Endothelial cell of umbilical vein (primary cell): ENCODE results near the gene PPARD. TPM values are rescaled to one million over a fixed set of nuclear protein-coding genes. Genes with fewer than 3 reads are reported as not detected.

Experiments used
- BruUV-seq: library from RNA; stranded (reverse); fragments of 400-500 nt; replicated peaks from 2 replicates; lab custom pipeline; 2021; lab: Mats Ljungman, UMichigan
- CTCF ChIA-PET: fragments of 300-600, 350-600 bp; sonication (Branson Sonifier 250); formaldehyde crosslinking; loops from one replicate; lab custom pipeline; 2021; ENCODE audit warnings: antibody characterized with exemption, inconsistent platforms; lab: Charles Lee
- POLR2A ChIA-PET: fragments of 300-600, 350-600 bp; sonication (Branson Sonifier 250); formaldehyde crosslinking; loops from one replicate; lab custom pipeline; 2021; ENCODE audit warnings: antibody characterized with exemption, inconsistent platforms; lab: Charles Lee
- DNase-seq: peaks from one replicate; pipeline ENCODE4 v3.0.0-alpha.2; 2011; ENCODE audit warnings: low read depth, low spot score
- FAIRE-seq: peaks from 2 replicates; lab custom pipeline; 2011; peaks lifted over from hg19 to GRCh38; lab: Jason Lieb, UNC
- H2AFZ ChIP-seq: 2 replicates; pipeline ENCODE4 v1.6.0; 2012; ENCODE audit warnings: low read depth, low read length, control low read depth, inconsistent platforms
- H3K27ac ChIP-seq: 2 replicates; pipeline ENCODE4 v1.5.1; 2011; ENCODE audit warnings: low read depth, mild to moderate bottlenecking, control low read depth, low read length, moderate library complexity; ENCODE audit not compliant: insufficient read depth
- H3K27me3 ChIP-seq, 2 experiments: 2 replicates each; pipeline versions ENCODE4 v1.6.0 to v1.6.1; 2011; ENCODE audit warnings: low read length in 2 of 2, mixed read lengths in 1 of 2; ENCODE audit not compliant: control insufficient read depth in 2 of 2, insufficient read depth in 2 of 2
- H3K36me3 ChIP-seq, 2 experiments: 2 replicates in 1 of 2; 3 replicates in 1 of 2; pipeline ENCODE4 v1.5.1; 2011; ENCODE audit warnings: low read length in 2 of 2, mild to moderate bottlenecking in 1 of 2, moderate library complexity in 1 of 2; ENCODE audit not compliant: control insufficient read depth in 2 of 2, insufficient read depth in 2 of 2; ENCODE audit errors: extremely low read depth in 1 of 2
- H3K4me1 ChIP-seq: 3 replicates; pipeline ENCODE4 v1.5.1; 2011; ENCODE audit warnings: mild to moderate bottlenecking, low read length; ENCODE audit not compliant: control insufficient read depth, insufficient read depth; ENCODE audit errors: extremely low read depth
- H3K4me2 ChIP-seq: 2 replicates; pipeline ENCODE4 v1.6.1; 2011; ENCODE audit warnings: low read length, control low read depth, mixed read lengths; ENCODE audit not compliant: insufficient read depth
- H3K4me3 ChIP-seq, 3 experiments: fragments of 200-600 bp in 1 of 3; sonication (generic), shearing (Covaris generic) in 1 of 3; replicated peaks in 1 of 3; 2 replicates each; pipeline ENCODE4 v1.5.1; 2011 to 2016; ENCODE audit warnings: control low read depth in 3 of 3, low read length in 3 of 3, mild to moderate bottlenecking in 2 of 3, inconsistent platforms in 1 of 3, low read depth in 1 of 3, moderate library complexity in 1 of 3; ENCODE audit not compliant: insufficient read depth in 1 of 3
- H3K79me2 ChIP-seq: 2 replicates; pipeline ENCODE4 v1.6.0; 2012; ENCODE audit warnings: low read length, inconsistent platforms; ENCODE audit not compliant: control insufficient read depth, insufficient read depth
- H3K9ac ChIP-seq: replicated peaks from 2 replicates; pipeline ENCODE3; 2011; ENCODE audit warnings: low read length, control low read depth; ENCODE audit not compliant: insufficient read depth; ENCODE audit errors: extremely low read depth
- H3K9me1 ChIP-seq: replicated peaks from 3 replicates; pipeline ENCODE4 v1.6.0; 2011; ENCODE audit warnings: mild to moderate bottlenecking, low read length; ENCODE audit not compliant: control insufficient read depth, insufficient read depth; ENCODE audit errors: extremely low read depth
- H3K9me3 ChIP-seq: replicated peaks from 2 replicates; pipeline ENCODE4 v1.5.1; 2012; ENCODE audit warnings: low read length, inconsistent platforms; ENCODE audit not compliant: control insufficient read depth, insufficient read depth
- H4K20me1 ChIP-seq: replicated peaks from 2 replicates; pipeline ENCODE3; 2011; ENCODE audit warnings: mild to moderate bottlenecking, low read length; ENCODE audit not compliant: control insufficient read depth, insufficient read depth; ENCODE audit errors: extremely low read depth
- CTCF ChIP-seq, 2 donors: IDR thresholded peaks; 1 replicate in 1 of 2; 2 replicates in 1 of 2; pipeline ENCODE4 v1.5.1; 2011; ENCODE audit warnings: low read length in 2 of 2, mild to moderate bottlenecking in 2 of 2, moderate library complexity in 2 of 2, control low read depth in 1 of 2, inconsistent platforms in 1 of 2, low read depth in 1 of 2; ENCODE audit not compliant: insufficient read depth in 1 of 2; ENCODE audit errors: extremely low read depth in 1 of 2
- EZH2 ChIP-seq: IDR thresholded peaks from 2 replicates; pipeline ENCODE4 v1.6.1; 2012; ENCODE audit warnings: borderline replicate concordance, low read depth, mild to moderate bottlenecking, moderate library complexity, low read length, inconsistent platforms; ENCODE audit not compliant: severe bottlenecking
- FOS ChIP-seq: IDR thresholded peaks from 2 replicates; pipeline ENCODE4 v1.6.1; 2011; ENCODE audit warnings: mild to moderate bottlenecking, low read length, moderate library complexity, borderline replicate concordance; ENCODE audit not compliant: insufficient read depth
- GATA2 ChIP-seq: IDR thresholded peaks from 2 replicates; pipeline ENCODE4 v1.7.0; 2011; ENCODE audit warnings: low read depth, mild to moderate bottlenecking, moderate library complexity, mixed read lengths, low read length; ENCODE audit not compliant: insufficient read length, insufficient read depth
- JUN ChIP-seq: IDR thresholded peaks from 2 replicates; pipeline ENCODE4 v1.6.1; 2011; ENCODE audit warnings: borderline replicate concordance, low read depth; ENCODE audit not compliant: insufficient read length, insufficient read depth
- MAX ChIP-seq: IDR thresholded peaks from 2 replicates; pipeline ENCODE4 v1.6.1; 2011; ENCODE audit not compliant: insufficient read depth, insufficient read length
- MYC ChIP-seq: IDR thresholded peaks from one replicate; pipeline ENCODE4 v1.6.1; 2011; ENCODE audit warnings: mild to moderate bottlenecking, low read depth, low read length
- POLR2A ChIP-seq: IDR thresholded peaks from 2 replicates; pipeline ENCODE4 v1.6.1; 2012; ENCODE audit warnings: low read depth, mild to moderate bottlenecking, control low read depth, low read length
- POLR2AphosphoS5 ChIP-seq: IDR thresholded peaks from 2 replicates; pipeline ENCODE4 v1.6.1; 2012; ENCODE audit warnings: low read depth, mild to moderate bottlenecking, control low read depth, low read length, moderate library complexity; ENCODE audit not compliant: insufficient read depth
- dilution Hi-C: fragments of 300-500 bp; cut with MboI; formaldehyde crosslinking; loops from one replicate; pipeline ENCODE4 v1.15.0; 2019; ENCODE audit warnings: low sequenced_read_pairs; ENCODE audit not compliant: extremely low pct_ligation_motif_present
- intact Hi-C: fragments of 100-400 bp; cut with micrococcal nuclease; formaldehyde crosslinking; loops from one replicate; pipeline ENCODE4 v1.10.0; 2022
- polyA plus RNA-seq, 4 experiments: library from polyadenylated mRNA; depleted of rRNA in 3 of 4; stranded (reverse) in 3 of 4; unstranded in 1 of 4; fragments of >200 nt; gene quantifications; 2 replicates each; pipeline versions ENCODE4 v1.2.1 to v1.2.3, GENCODE V29; 2011 to 2012; ENCODE audit warnings: missing spikeins in 1 of 4
- total RNA-seq: library from RNA; stranded (reverse); gene quantifications from 2 replicates; pipeline ENCODE4 v1.2.3, GENCODE V29; 2021

PPARD gene
- total and polyA plus RNA-seq, 2 donors (not counting 3 experiments of a cell fraction or from before 2014, with no cell fraction given), result 23.4 to 29.2 TPM

DNA sequence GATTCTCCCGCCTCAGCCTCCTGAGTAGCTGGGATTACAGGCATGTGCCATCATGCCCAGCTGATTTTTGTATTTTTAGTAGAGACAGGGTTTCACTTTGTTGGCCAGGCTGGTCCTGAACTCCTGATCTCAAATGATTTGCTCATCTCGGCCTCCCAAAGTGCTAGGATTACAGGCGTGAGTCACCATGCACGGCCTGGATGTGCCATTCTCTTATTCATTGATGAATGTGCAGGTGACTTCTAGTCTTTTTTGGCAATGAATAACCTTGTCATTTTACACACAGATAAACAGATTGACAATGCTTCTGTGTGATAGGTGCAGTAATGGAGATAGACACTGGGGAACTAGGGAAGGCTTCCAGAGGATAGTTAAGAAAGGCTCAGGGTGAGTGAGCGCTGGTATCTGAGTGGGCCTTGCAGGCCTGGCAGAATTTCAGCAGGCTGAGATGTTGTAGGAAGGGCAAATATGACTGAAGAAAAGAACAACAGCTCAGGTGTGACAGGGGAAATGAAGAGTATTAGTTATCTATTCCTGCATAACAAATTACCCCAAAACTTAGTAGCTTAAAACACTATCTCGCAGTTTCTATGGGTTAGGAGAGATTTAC lies 23.3 kb downstream of the PPARD start:
- DNase-seq (no peak), FAIRE-seq (no peak)
- Histone ChIP-seq H3K79me2 (peaks cover 5% of the 10 kb centered on the region), H4K20me1 (no peaks in the 10 kb centered on the region), H3K9me1 (no peaks in the 10 kb centered on the region), H3K4me2 (no peak overlapping the region), H3K4me1 (peaks cover 25% of the 10 kb centered on the region), H2AFZ (no peak overlapping the region), H3K9me3 (no peaks in the 10 kb centered on the region), H3K27me3 (no peaks in the 10 kb centered on the region), H3K4me3 (no peak overlapping the region), H3K36me3 (no peaks in the 10 kb centered on the region), H3K27ac (no peak overlapping the region), H3K9ac (no peak overlapping the region)
- CTCF ChIA-PET, result interaction anchor here (0.7 to 1.5 kb wide), 2 partner anchors 22 to 84 kb away, joined by 3 read pairs; no protein-coding TSS in a partner anchor
- TF ChIP-seq FOS, result no peak
- no peak for TF ChIP-seq GATA2
- no peak for TF ChIP-seq POLR2AphosphoS5
- no peak for TF ChIP-seq MAX
- no peak for TF ChIP-seq POLR2A
- TF ChIP-seq JUN, result no peak
- TF ChIP-seq MYC, result no peak
- TF ChIP-seq EZH2, result no peak
- TF ChIP-seq CTCF (IDR thresholded peaks at IDR 0.05; ENCODE audit: extremely low read depth in 1 of 2, insufficient read depth in 1 of 2, low read depth in 1 of 2, low read length in 2 of 2), result no peak
- dilution Hi-C loops, result no loop called here
- BruUV-seq, result no TSS peak
- POLR2A ChIA-PET, result no interaction called here
- intact Hi-C loops, result no loop called here
